HG03280 (cell line): ENCODE measurements around the gene IRX3.

Source experiments
- ATAC-seq: cut with Tn5 transposase; IDR thresholded peaks from one replicate; pipeline ENCODE4 v1.9.1; 2021; ENCODE audit warnings: mild to moderate bottlenecking, moderate library complexity; ENCODE audit not compliant: unreplicated experiment

The IRX3 gene

GRCh38 chr16:54240271-54241129, 46.1 kb downstream of the IRX3 start:
- ATAC-seq = no peak

- ATAC-seq = no peak
These were observed 47.1 kb downstream of the IRX3 start for GRCh38 chr16:54239456-54239855.

DNA sequence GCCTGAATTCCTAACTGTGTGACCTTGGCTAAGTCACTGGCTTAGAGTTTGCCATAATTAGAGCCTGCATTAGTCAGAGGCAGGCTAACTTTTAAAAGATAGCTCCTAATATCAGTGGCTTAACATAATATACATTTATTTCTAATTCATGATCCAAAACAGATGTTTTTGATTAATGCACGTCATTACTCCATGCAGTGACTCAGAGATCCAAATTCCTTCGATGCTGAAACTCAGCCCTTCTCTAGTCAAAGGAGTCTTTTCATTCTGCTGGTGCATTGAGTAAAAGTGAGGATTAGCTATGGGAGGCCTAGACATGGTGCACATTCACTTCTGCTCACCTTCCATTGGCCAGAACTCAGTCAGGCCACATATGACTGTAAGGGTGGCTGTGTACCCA, 49.8 kb downstream of the IRX3 start:
- no peak for ATAC-seq

DNA sequence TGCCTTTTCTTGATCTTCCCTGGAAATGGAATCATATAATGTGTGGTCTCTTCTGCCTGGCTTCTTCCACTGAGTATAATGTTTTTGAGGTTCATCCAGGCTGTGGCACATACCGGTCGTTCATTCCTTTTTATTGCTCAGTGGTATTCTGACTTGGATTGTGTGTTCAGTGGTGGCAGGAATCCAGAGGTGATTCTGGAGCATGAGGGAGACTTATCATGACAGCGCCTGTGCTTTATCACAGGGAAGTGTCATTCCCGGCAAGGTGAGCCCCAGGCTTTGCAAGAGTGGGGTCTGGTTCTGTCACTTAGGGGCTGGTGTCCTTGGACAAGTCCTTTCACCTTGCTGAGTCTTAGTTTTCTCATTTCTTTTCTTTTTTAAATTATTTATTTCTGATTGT, 53.0 kb downstream of the IRX3 start:
- no peak for ATAC-seq
